Measurements from ENCODE around the gene RIMS4.

DNA sequence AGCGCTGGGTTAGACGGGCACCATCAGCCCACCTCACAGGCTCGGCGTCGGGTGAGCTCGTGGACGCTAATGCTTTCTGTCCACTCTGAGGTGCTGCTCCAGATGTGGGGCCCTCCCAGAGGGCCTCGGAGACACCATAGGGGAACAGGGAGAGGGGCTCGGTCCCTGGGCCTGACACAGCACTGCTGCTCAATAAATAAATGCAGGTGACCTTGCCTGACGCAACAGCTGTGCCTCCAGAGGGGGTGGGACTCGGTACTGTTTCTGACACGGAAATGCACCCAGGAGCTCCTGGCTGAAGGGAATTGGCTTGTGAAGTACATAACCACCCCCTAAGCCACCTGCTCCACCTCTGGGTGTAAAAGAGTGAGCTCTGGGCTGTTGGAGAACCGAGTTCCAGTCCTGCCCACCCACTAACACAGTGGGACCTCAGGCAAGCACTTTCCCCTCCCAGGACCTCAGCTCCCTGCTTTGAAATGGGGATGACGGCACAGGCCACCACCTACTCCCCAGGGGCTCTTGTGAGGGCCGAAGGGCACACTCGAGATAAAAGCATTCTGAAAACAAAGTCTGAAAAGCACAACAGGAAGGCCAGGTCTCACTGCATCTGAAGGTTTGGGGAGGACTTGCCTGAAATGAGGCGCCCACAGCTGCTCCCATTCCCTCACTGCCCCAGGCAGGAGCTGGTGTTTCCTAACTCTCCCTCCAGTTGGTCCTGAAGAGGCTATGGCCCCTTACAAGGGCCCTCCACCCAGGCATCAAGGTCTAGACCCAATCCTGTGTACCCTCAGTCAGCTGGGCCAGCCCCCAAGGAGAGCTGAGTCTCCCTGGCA is 58.0 kb downstream of the RIMS4 start:
- TF ChIP-seq GATA2 (IDR thresholded peaks at IDR 0.05; ENCODE audit: low read depth, low read length), result no peak
- no peak for TF ChIP-seq GATA3 (IDR thresholded peaks at IDR 0.05; ENCODE audit: low read depth, low read length)

All from SH-SY5Y (cell line).